MCF 10A (cell line): ENCODE data around the gene FBLN2. TPM values are rescaled to one million over a fixed set of nuclear protein-coding genes. Genes with fewer than 3 reads are reported as not detected.

Experiments
- BruUV-seq: library from RNA; stranded (reverse); fragments of 400-500 nt; replicated peaks from 2 replicates; lab custom pipeline; 2021; lab: Mats Ljungman, UMichigan
- CTCF ChIA-PET: fragments of 300-600 bp; sonication (Branson Sonifier 250); formaldehyde crosslinking; extraction: SDS; loops from one replicate; lab custom pipeline; 2021; ENCODE audit warnings: antibody characterized with exemption, inconsistent platforms; lab: Yijun Ruan, JAX
- POLR2A ChIA-PET: fragments of 300-600, 350-650 bp; sonication (Branson Sonifier 250); formaldehyde crosslinking; extraction: SDS; loops from one replicate; lab custom pipeline; 2020; ENCODE audit warnings: antibody characterized with exemption, inconsistent platforms; lab: Yijun Ruan, JAX
- DNase-seq: peaks from one replicate; pipeline ENCODE4 v3.0.0-alpha.2; 2018; ENCODE audit not compliant: unreplicated experiment
- H3K27ac Mint-ChIP-seq: one replicate; pipeline ENCODE4 v1.8.0; 2022; ENCODE audit warnings: mild to moderate bottlenecking, low read depth, mixed read lengths; ENCODE audit not compliant: unreplicated experiment
- H3K27me3 Mint-ChIP-seq: one replicate; pipeline ENCODE4 v1.8.0; 2022; ENCODE audit warnings: mixed read lengths; ENCODE audit not compliant: insufficient read depth, unreplicated experiment
- H3K36me3 Mint-ChIP-seq: one replicate; pipeline ENCODE4 v1.8.0; 2022; ENCODE audit warnings: mild to moderate bottlenecking, moderate library complexity, mixed read lengths; ENCODE audit not compliant: insufficient read depth, unreplicated experiment
- H3K4me1 Mint-ChIP-seq: one replicate; pipeline ENCODE4 v1.8.0; 2022; ENCODE audit warnings: mixed read lengths; ENCODE audit not compliant: insufficient read depth, unreplicated experiment
- H3K4me3 Mint-ChIP-seq: one replicate; pipeline ENCODE4 v1.8.0; 2022; ENCODE audit warnings: mild to moderate bottlenecking, moderate library complexity, mixed read lengths; ENCODE audit not compliant: unreplicated experiment
- H3K9me3 Mint-ChIP-seq: one replicate; pipeline ENCODE4 v1.8.0; 2022; ENCODE audit warnings: mixed read lengths; ENCODE audit not compliant: unreplicated experiment
- CTCF ChIP-seq: fragments of 200-600 bp; IDR thresholded peaks from one replicate; pipeline ENCODE4 v1.8.0; 2022; ENCODE audit warnings: antibody characterized with exemption, mild to moderate bottlenecking; ENCODE audit not compliant: unreplicated experiment
- intact Hi-C: fragments of 100-400 bp; cut with micrococcal nuclease; formaldehyde crosslinking; loops from 2 replicates; pipeline ENCODE4 v1.14.1; 2022
- total RNA-seq: library from RNA; stranded (reverse); gene quantifications from 2 replicates; pipeline ENCODE4 v1.2.3, GENCODE V29; 2022

Gene FBLN2
- total RNA-seq, 1 experiment from 2014 or later = not detected

GRCh38 chr3:13538520-13539291 is 10.2 kb upstream of the FBLN2 start:
- Mint-ChIP-seq H3K9me3 (peaks cover 7% of the 10 kb centered on the region), H3K4me3 (peak overlapping the region; percentile 42), H3K4me1 (peaks cover 40% of the 10 kb centered on the region), H3K36me3 (no peaks in the 10 kb centered on the region), H3K27ac (peak overlapping the region; percentile 96), H3K27me3 (no peaks in the 10 kb centered on the region)
- BruUV-seq = no TSS peak
- no peak for TF ChIP-seq CTCF
- ChIA-PET POLR2A (interaction anchor here (0.6 to 3.2 kb wide), 4 partner anchors 13 to 1113 kb away, joined by 3 to 12 read pairs (median 8); partner anchors contain the start of genes CCDC174 and HDAC11), CTCF (interaction anchor here (0.6 kb wide), 1 partner anchor 107 kb away, joined by 3 read pairs; no protein-coding TSS in a partner anchor)
- intact Hi-C loops = no loop called here
- DNase-seq = peak; percentile 8

GRCh38 chr3:13539292-13539638 is 9.7 kb upstream of the FBLN2 start:
- TF ChIP-seq CTCF = no peak
- Mint-ChIP-seq H3K4me3 (peak overlapping the region; percentile 42), H3K4me1 (peaks cover 39% of the 10 kb centered on the region), H3K36me3 (no peaks in the 10 kb centered on the region), H3K27ac (peak overlapping the region; percentile 96), H3K9me3 (peaks cover 7% of the 10 kb centered on the region), H3K27me3 (no peaks in the 10 kb centered on the region)
- ChIA-PET POLR2A (interaction anchor here (0.6 to 3.2 kb wide), 3 partner anchors 14 to 1112 kb away, joined by 3 to 12 read pairs (median 11); partner anchors contain the start of gene CCDC174), CTCF (no interaction called here)
- no TSS peak for BruUV-seq
- intact Hi-C loops = no loop called here
- DNase-seq = peak; percentile 45

DNA sequence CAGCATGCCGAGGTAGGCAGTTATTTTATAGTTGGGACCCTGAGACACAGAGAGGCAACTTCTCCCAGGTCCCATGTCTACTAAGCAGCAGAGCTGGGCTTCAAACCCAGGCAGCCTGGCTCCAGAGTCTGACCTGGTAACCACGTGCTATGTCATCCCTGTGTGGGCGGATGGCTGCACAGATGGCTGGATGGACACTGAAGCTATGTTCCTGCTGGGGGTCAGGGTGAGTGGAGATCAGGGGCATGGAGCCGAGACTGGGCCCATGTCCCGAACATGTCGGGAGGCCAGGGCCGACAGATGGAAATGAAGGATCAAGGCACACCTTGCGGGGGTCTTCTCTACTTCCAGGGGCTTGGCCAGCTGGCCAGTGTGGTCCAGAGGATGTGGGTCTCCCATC is 9.3 kb upstream of the FBLN2 start:
- no peaks in the 10 kb centered on the region for H3K36me3 Mint-ChIP-seq
- no peak for TF ChIP-seq CTCF
- BruUV-seq = no TSS peak
- POLR2A ChIA-PET = interaction anchor here (2.3 to 3.2 kb wide), 2 partner anchors 14 to 26 kb away, joined by 11 to 12 read pairs; no protein-coding TSS in a partner anchor
- H3K9me3 Mint-ChIP-seq = peaks cover 7% of the 10 kb centered on the region
- peaks cover 43% of the 10 kb centered on the region for H3K4me1 Mint-ChIP-seq
- no peaks in the 10 kb centered on the region for H3K27me3 Mint-ChIP-seq
- H3K27ac Mint-ChIP-seq = no peak overlapping the region
- CTCF ChIA-PET = interaction anchor here (0.5 to 1.9 kb wide), 2 partner anchors 109 to 436 kb away, joined by 3 to 5 read pairs; no protein-coding TSS in a partner anchor
- intact Hi-C loops = loop anchor here (5.0 kb wide), 1 partner anchor 63 kb away; no protein-coding TSS in a partner anchor
- no peak overlapping the region for H3K4me3 Mint-ChIP-seq
- no peak for DNase-seq

DNA sequence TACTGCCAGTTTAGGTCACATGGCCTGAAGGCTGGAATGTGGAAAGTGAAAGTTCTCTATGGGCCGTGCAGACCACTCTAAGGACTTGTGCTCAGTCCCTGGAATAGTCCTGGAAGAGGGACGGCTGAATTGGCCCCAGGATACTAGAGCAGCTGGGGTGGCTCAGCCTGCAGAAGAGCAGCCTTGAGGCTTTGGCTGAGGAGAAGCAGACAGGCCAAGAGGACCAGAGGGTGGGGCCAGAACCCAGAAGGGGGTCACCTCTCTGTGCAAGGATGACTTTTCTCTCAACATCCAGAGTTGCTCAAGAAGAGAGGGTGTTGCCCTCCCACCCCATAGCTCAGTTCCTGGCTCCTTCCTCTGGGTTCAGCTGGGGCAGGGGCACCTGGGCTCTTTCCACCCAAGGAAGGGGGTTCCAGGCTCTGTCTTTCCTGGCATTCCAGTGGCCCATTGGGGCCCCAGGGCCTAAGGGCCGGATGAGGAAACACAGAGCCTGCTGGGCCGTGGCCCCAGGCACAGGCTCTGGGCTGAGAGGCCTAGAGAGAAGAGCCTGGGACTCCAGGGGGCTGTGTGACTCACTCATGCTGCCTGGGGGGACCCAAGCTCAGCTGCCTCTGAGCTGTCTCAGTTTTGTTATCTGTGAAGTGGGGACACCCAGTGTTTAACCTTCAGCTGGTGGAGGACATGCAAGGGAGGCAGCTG is 8.5 kb upstream of the FBLN2 start:
- no peaks in the 10 kb centered on the region for H3K36me3 Mint-ChIP-seq
- DNase-seq = no peak
- no peak overlapping the region for H3K4me3 Mint-ChIP-seq
- peaks cover 51% of the 10 kb centered on the region for H3K4me1 Mint-ChIP-seq
- ChIA-PET POLR2A (interaction anchor here (2.3 to 3.2 kb wide), 2 partner anchors 15 to 26 kb away, joined by 11 to 12 read pairs; no protein-coding TSS in a partner anchor), CTCF (interaction anchor here (0.5 to 1.9 kb wide), 3 partner anchors 15 to 435 kb away, joined by 3 to 5 read pairs (median 3); no protein-coding TSS in a partner anchor)
- TF ChIP-seq CTCF = no peak
- BruUV-seq = no TSS peak
- no peak overlapping the region for H3K27ac Mint-ChIP-seq
- H3K27me3 Mint-ChIP-seq = no peaks in the 10 kb centered on the region
- H3K9me3 Mint-ChIP-seq = peaks cover 7% of the 10 kb centered on the region
- intact Hi-C loops = loop anchor here (5.0 kb wide), 1 partner anchor 62 kb away; no protein-coding TSS in a partner anchor
